ENCODE results near the gene CBLL1. TPM values are rescaled to one million over a fixed set of nuclear protein-coding genes. Genes with fewer than 3 reads are reported as not detected.

CBLL1 gene
- total and polyA plus RNA-seq, 2 of the 13 experiments (the other 11 are each of a cell fraction or from before 2014, with no cell fraction given), result 8.8 to 10.5 TPM

- TF ChIP-seq BCL3 (CRISPR knock-in tag; IDR thresholded peaks at IDR 0.05) (0 out of 2 replicates have a peak, but pooled peaks have one; percentile 13), ATF2 (CRISPR knock-in tag; IDR thresholded peaks at IDR 0.05) (0 out of 2 replicates have a peak, but pooled peaks have one; percentile 2), ZSCAN31 (CRISPR knock-in tag; IDR thresholded peaks at IDR 0.05; ENCODE audit: low read depth) (no peak; the same call in 1 of the 2 replicates), PPARG (CRISPR knock-in tag; conservative IDR thresholded peaks at IDR 0.05) (0 out of 2 replicates have a peak, but pooled peaks have one; percentile 7), ZNF343 (CRISPR knock-in tag; IDR thresholded peaks at IDR 0.05) (0 out of 2 replicates have a peak, but pooled peaks have one; percentile 41), STAT6 (CRISPR knock-in tag; IDR thresholded peaks at IDR 0.05; ENCODE audit: borderline replicate concordance) (no peak), XRCC5 (optimal IDR thresholded peaks at IDR 0.05; ENCODE audit: low read length) (peak; percentile 11), ZNF24 (IDR thresholded peaks at IDR 0.05) (no peak), ZNF781 (CRISPR knock-in tag; IDR thresholded peaks at IDR 0.05; ENCODE audit: borderline replicate concordance, not compliant biosample characterization) (peak; percentile 20), ZNF232 (CRISPR knock-in tag; IDR thresholded peaks at IDR 0.05; ENCODE audit: borderline replicate concordance) (0 out of 2 replicates have a peak, but pooled peaks have one; percentile 23), ZNF547 (CRISPR knock-in tag; IDR thresholded peaks at IDR 0.05) (0 out of 2 replicates have a peak, but pooled peaks have one; percentile 44), AHR (CRISPR knock-in tag; IDR thresholded peaks at IDR 0.05) (0 out of 2 replicates have a peak, but pooled peaks have one; percentile 19), HBP1 (CRISPR knock-in tag; IDR thresholded peaks at IDR 0.05; ENCODE audit: low read depth) (peak; percentile 54; the same call in 1 of the 2 replicates), SMAD9 (CRISPR knock-in tag; IDR thresholded peaks at IDR 0.05) (0 out of 2 replicates have a peak, but pooled peaks have one; percentile 40), ZNF770 (CRISPR knock-in tag; IDR thresholded peaks at IDR 0.05) (0 out of 2 replicates have a peak, but pooled peaks have one; percentile 9), ZNF292 (CRISPR knock-in tag; IDR thresholded peaks at IDR 0.05; ENCODE audit: borderline replicate concordance, low read depth) (0 out of 2 replicates have a peak, but pooled peaks have one; percentile 10)
Observed at GRCh38 chr7:107742678-107743566, 1.0 kb upstream of the CBLL1 start (continued).

All from HepG2 (cell line).